GM12875 (cell line): ENCODE measurements around the gene GPR26.

Experiments used
- H3K4me3 ChIP-seq: one replicate; pipeline ENCODE4 v1.5.1; 2011; ENCODE audit warnings: low read depth, low read length, control low read depth
- CTCF ChIP-seq: IDR thresholded peaks from 2 replicates; pipeline ENCODE4 v1.5.1; 2011; ENCODE audit warnings: low read depth, mild to moderate bottlenecking, control low read depth, inconsistent platforms, low read length, moderate library complexity, borderline replicate concordance; ENCODE audit not compliant: insufficient read depth

Gene GPR26

GRCh38 chr10:123666318-123667236 is at the start of gene GPR26:
GPR26 (plus strand) TSS chr10:123666355; CDS start chr10:123666408, 53 bp downstream.
- TF ChIP-seq CTCF = no peak
- H3K4me3 ChIP-seq = no peak within 1 kb of the TSS

GRCh38 chr10:123618224-123618623 is 47.9 kb upstream of the GPR26 start:
- no peak overlapping the region for H3K4me3 ChIP-seq
- TF ChIP-seq CTCF = no peak

GRCh38 chr10:123619067-123619855 is 46.9 kb upstream of the GPR26 start:
- no peak for TF ChIP-seq CTCF
- H3K4me3 ChIP-seq = no peak overlapping the region

GRCh38 chr10:123620621-123621020 is 45.5 kb upstream of the GPR26 start:
- H3K4me3 ChIP-seq = no peak overlapping the region
- TF ChIP-seq CTCF = no peak

- TF ChIP-seq CTCF = no peak
- H3K4me3 ChIP-seq = no peak overlapping the region
Measured at GRCh38 chr10:123621492-123621891, 44.7 kb upstream of the GPR26 start.

GRCh38 chr10:123621916-123622315 is 44.2 kb upstream of the GPR26 start:
- no peak overlapping the region for H3K4me3 ChIP-seq
- TF ChIP-seq CTCF = no peak

- TF ChIP-seq CTCF = no peak
- H3K4me3 ChIP-seq = no peak overlapping the region
Measured at GRCh38 chr10:123622381-123622780, 43.8 kb upstream of the GPR26 start.
